ENCODE results near the gene TRUB2. TPM values are rescaled to one million over a fixed set of nuclear protein-coding genes. Genes with fewer than 3 reads are reported as not detected.

Gene TRUB2
- total RNA-seq, 3 donors from 2014 or later, result 11.8 to 19.8 (median 18.0) TPM

DNA sequence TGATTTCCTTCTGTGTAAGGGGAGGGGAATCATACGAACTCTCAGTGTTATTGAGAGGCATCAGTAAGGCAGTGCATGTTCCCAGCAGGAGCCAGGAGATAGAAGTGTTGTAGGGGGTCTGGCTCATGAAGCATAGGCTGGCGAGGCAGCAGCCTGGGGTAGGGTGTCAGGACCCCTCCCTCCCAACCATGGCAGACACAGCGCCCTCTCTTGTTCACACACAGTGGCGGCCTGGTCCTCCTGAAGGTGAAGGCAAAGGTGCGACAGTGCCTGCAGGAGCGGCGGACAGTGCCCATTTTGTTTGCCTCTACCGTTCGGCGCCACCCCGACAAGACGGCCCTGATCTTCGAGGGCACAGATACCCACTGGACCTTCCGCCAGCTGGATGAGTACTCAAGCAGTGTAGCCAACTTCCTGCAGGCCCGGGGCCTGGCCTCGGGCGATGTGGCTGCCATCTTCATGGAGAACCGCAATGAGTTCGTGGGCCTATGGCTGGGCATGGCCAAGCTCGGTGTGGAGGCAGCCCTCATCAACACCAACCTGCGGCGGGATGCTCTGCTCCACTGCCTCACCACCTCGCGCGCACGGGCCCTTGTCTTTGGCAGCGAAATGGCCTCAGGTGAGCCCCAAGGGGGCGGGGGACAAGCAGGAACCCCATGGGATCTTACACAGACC lies 22.8 kb upstream of the TRUB2 start:
- no peak overlapping the region for H3K27ac ChIP-seq
- no peaks in the 10 kb centered on the region for H3K9me3 ChIP-seq
- intact Hi-C loops (cut with DNase I; ENCODE audit: low total_unique reads), result no loop called here
- TF ChIP-seq POLR2AphosphoS5 (IDR thresholded peaks at IDR 0.05) (no peak), POLR2A (IDR thresholded peaks at IDR 0.05) (no peak)
- TF ChIP-seq, protein P1, sequence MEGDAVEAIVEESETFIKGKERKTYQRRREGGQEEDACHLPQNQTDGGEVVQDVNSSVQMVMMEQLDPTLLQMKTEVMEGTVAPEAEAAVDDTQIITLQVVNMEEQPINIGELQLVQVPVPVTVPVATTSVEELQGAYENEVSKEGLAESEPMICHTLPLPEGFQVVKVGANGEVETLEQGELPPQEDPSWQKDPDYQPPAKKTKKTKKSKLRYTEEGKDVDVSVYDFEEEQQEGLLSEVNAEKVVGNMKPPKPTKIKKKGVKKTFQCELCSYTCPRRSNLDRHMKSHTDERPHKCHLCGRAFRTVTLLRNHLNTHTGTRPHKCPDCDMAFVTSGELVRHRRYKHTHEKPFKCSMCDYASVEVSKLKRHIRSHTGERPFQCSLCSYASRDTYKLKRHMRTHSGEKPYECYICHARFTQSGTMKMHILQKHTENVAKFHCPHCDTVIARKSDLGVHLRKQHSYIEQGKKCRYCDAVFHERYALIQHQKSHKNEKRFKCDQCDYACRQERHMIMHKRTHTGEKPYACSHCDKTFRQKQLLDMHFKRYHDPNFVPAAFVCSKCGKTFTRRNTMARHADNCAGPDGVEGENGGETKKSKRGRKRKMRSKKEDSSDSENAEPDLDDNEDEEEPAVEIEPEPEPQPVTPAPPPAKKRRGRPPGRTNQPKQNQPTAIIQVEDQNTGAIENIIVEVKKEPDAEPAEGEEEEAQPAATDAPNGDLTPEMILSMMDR (IDR thresholded peaks at IDR 0.05), result no peak
- no peak overlapping the region for H3K4me3 ChIP-seq
- no peaks in the 10 kb centered on the region for H3K4me1 ChIP-seq
- DNase-seq (ENCODE audit: low spot score in 2 of 2), result no peak
- H3K36me3 ChIP-seq, result no peaks in the 10 kb centered on the region
- no peaks in the 10 kb centered on the region for H3K27me3 ChIP-seq

DNA sequence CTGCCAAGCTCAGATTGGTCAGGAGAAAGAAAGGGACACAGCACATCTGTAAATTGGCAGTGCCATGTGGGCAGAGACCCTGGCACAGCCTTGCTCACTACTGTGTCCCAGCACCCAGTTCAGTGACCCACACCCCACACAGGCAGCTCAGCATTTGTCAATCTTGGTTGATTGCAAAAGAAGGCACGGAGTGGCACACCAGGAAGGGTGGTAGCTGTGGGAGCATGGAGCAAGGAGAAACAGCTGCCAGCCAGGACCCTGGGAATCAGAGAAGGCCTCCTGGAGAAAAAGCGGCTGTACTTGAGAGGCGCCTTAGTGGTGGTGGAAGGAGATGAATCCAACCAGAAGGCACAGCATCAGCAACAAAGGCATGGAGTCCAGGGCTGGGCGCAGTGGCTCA lies 21.6 kb upstream of the TRUB2 start:
- intact Hi-C loops (cut with DNase I; ENCODE audit: low total_unique reads), result no loop called here
- TF ChIP-seq POLR2A (IDR thresholded peaks at IDR 0.05), result no peak
- no peak for TF ChIP-seq POLR2AphosphoS5 (IDR thresholded peaks at IDR 0.05)
- TF ChIP-seq, protein P1 (IDR thresholded peaks at IDR 0.05), result no peak
- Histone ChIP-seq H3K27ac (no peak overlapping the region), H3K9me3 (no peaks in the 10 kb centered on the region), H3K36me3 (no peaks in the 10 kb centered on the region), H3K4me3 (no peak overlapping the region), H3K27me3 (no peaks in the 10 kb centered on the region), H3K4me1 (no peaks in the 10 kb centered on the region)
- DNase-seq (ENCODE audit: low spot score in 2 of 2), result no peak

DNA sequence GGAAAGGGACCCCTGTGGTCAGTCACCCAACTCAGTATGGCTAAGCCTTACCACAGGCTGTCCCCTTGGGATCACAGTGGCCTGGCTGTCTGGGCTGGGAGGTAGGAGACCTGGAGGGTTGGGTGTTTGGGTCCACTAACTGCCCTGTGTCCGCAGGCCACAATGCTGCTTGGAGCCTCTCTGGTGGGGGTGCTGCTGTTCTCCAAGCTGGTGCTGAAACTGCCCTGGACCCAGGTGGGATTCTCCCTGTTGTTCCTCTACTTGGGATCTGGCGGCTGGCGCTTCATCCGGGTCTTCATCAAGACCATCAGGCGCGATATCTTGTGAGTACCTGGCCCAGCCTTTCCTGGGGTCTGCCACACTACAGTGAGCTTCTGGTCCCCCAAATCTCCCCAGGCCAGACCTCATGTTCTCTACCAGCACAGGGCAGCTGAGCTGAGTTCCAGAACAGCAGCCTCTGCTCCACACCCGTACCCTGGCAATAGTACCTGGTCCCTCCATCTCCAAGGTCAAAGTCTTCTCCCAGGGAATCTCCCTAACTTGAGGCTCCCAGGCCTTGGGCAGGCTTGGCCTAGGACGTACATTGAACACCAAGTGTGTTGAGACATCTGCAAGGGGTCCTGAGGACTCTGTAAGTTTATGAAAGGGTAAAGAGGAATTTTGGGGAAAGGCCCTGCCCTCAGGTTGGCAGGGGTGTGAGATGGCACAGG lies 20.9 kb upstream of the TRUB2 start:
- intact Hi-C loops (cut with DNase I; ENCODE audit: low total_unique reads), result no loop called here
- Histone ChIP-seq H3K4me3 (no peak overlapping the region), H3K27me3 (no peaks in the 10 kb centered on the region), H3K36me3 (no peaks in the 10 kb centered on the region), H3K4me1 (no peaks in the 10 kb centered on the region), H3K9me3 (no peaks in the 10 kb centered on the region), H3K27ac (no peak overlapping the region)
- TF ChIP-seq, protein P1 (IDR thresholded peaks at IDR 0.05), result no peak
- TF ChIP-seq POLR2A (IDR thresholded peaks at IDR 0.05) (no peak), POLR2AphosphoS5 (IDR thresholded peaks at IDR 0.05) (no peak)
- no peak for DNase-seq (ENCODE audit: low spot score in 2 of 2)

DNA sequence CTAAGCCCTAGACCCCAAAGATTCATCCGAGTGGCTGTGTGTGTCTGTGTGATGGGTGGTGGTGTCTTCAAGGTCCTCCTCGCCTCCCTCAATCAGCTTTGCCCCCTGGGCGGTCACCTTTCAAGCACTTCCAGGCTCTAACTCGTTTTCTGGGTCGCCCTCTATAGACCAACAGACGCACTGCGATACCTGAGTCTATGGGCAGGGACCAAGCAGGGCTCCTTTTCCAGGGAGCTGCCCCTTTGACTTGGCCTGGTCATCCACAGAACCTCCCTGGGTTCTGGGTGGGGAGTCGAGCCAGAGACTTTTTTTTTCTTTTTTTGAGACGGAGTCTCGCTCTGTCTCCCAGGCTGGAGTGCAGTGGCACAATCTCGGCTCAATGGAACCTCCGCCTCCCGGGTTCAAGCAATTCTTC lies 19.2 kb upstream of the TRUB2 start:
- no peaks in the 10 kb centered on the region for H3K4me1 ChIP-seq
- intact Hi-C loops (cut with DNase I; ENCODE audit: low total_unique reads), result no loop called here
- no peaks in the 10 kb centered on the region for H3K27me3 ChIP-seq
- no peaks in the 10 kb centered on the region for H3K36me3 ChIP-seq
- TF ChIP-seq POLR2A (IDR thresholded peaks at IDR 0.05) (no peak), POLR2AphosphoS5 (IDR thresholded peaks at IDR 0.05) (no peak)
- TF ChIP-seq, protein P1 (IDR thresholded peaks at IDR 0.05), result peak; percentile 43 to 71 (median 61)
- peak overlapping the region in 1 of 2 donors; percentile 66 for H3K27ac ChIP-seq
- H3K4me3 ChIP-seq, result peak overlapping the region; percentile 78 to 89 (median 84)
- DNase-seq (ENCODE audit: low spot score in 2 of 2), result peak; percentile 45 to 71
- no peaks in the 10 kb centered on the region for H3K9me3 ChIP-seq
